IMR-90 (cell line): Measurements from ENCODE around the gene ANO1. TPM values are rescaled to one million over a fixed set of nuclear protein-coding genes. Genes with fewer than 3 reads are reported as not detected.

Source experiments
- ATAC-seq: fragments of 200-7000 bp; cut with Tn5 transposase; 2 replicates; pipeline ENCODE4 v1.9.1; 2020; ENCODE audit warnings: low read depth, mild to moderate bottlenecking, moderate library complexity
- BruUV-seq: library from RNA; stranded (reverse); fragments of 400-500 nt; replicated peaks from 2 replicates; lab custom pipeline; 2021; lab: Mats Ljungman, UMichigan
- CTCF ChIA-PET: fragments of 300-600 bp; formaldehyde crosslinking; extraction: SDS; loops from one replicate; lab custom pipeline; 2021; ENCODE audit warnings: antibody characterized with exemption; lab: Yijun Ruan, JAX
- POLR2A ChIA-PET: fragments of 300-600 bp; sonication (Branson Sonifier 250); formaldehyde crosslinking; loops from one replicate; lab custom pipeline; 2022; ENCODE audit warnings: antibody characterized with exemption; ENCODE audit not compliant: unreplicated experiment; lab: Charles Lee
- DNase-seq: peaks from one replicate; pipeline ENCODE4 v3.0.0; 2013
- H2AFZ ChIP-seq: replicated peaks from 2 replicates; pipeline ENCODE3; 2013; ENCODE audit warnings: low read length, mild to moderate bottlenecking; ENCODE audit not compliant: poor library complexity
- H2AK5ac ChIP-seq: 2 replicates; pipeline ENCODE4 v1.6.1; 2013; ENCODE audit warnings: low read depth, low read length, inconsistent platforms
- H2AK9ac ChIP-seq: replicated peaks from 2 replicates; pipeline ENCODE3; 2013; ENCODE audit warnings: mild to moderate bottlenecking, low read depth, low read length, moderate library complexity; ENCODE audit not compliant: poor library complexity
- H2BK120ac ChIP-seq: 2 replicates; pipeline ENCODE4 v1.6.1; 2013; ENCODE audit warnings: low read depth, low read length, inconsistent platforms
- H2BK15ac ChIP-seq: 3 replicates; pipeline ENCODE4 v1.6.1; 2013; ENCODE audit warnings: low read depth, low read length, inconsistent platforms
- H2BK20ac ChIP-seq: 2 replicates; pipeline ENCODE4 v1.6.1; 2013; ENCODE audit warnings: low read depth, mild to moderate bottlenecking, inconsistent platforms, low read length, moderate library complexity
- H2BK5ac ChIP-seq: 2 replicates; pipeline ENCODE4 v1.6.1; 2013; ENCODE audit warnings: mild to moderate bottlenecking, low read depth, low read length, inconsistent platforms; ENCODE audit not compliant: poor library complexity, severe bottlenecking
- H3K14ac ChIP-seq: replicated peaks from 2 replicates; pipeline ENCODE4 v1.6.1; 2013; ENCODE audit warnings: low read depth, low read length, inconsistent platforms
- H3K18ac ChIP-seq: 2 replicates; pipeline ENCODE4 v1.6.1; 2013; ENCODE audit warnings: low read depth, low read length, control low read depth
- H3K23ac ChIP-seq: 2 replicates; pipeline ENCODE4 v1.6.1; 2013; ENCODE audit warnings: low read depth, low read length, inconsistent platforms
- H3K27ac ChIP-seq: 2 replicates; pipeline ENCODE4 v1.5.1; 2013; ENCODE audit warnings: mild to moderate bottlenecking, control low read depth, low read length; ENCODE audit not compliant: insufficient read depth
- H3K27me3 ChIP-seq: 2 replicates; pipeline ENCODE4 v1.6.1; 2013; ENCODE audit warnings: low read length; ENCODE audit not compliant: control insufficient read depth, insufficient read depth
- H3K36me3 ChIP-seq: 2 replicates; pipeline ENCODE4 v1.6.1; 2013; ENCODE audit warnings: low read length, mixed read lengths; ENCODE audit not compliant: control insufficient read depth, insufficient read depth
- H3K4ac ChIP-seq: 2 replicates; pipeline ENCODE4 v1.6.1; 2013; ENCODE audit warnings: low read depth, low read length, inconsistent platforms
- H3K4me1 ChIP-seq: 2 replicates; pipeline ENCODE4 v1.6.1; 2013; ENCODE audit warnings: low read length, mixed read lengths; ENCODE audit not compliant: control insufficient read depth, insufficient read depth
- H3K4me2 ChIP-seq: 2 replicates; pipeline ENCODE4 v1.6.1; 2013; ENCODE audit warnings: low read depth, mild to moderate bottlenecking, control low read depth, low read length, moderate library complexity
- H3K4me3 ChIP-seq: 2 replicates; pipeline ENCODE4 v1.5.1; 2013; ENCODE audit warnings: low read depth, mild to moderate bottlenecking, control low read depth, low read length, moderate library complexity; ENCODE audit not compliant: insufficient read depth
- H3K56ac ChIP-seq: 2 replicates; pipeline ENCODE4 v1.6.1; 2013; ENCODE audit warnings: low read length, inconsistent platforms; ENCODE audit not compliant: insufficient read depth; ENCODE audit errors: extremely low read depth
- H3K79me1 ChIP-seq, 2 experiments: 2 replicates each; pipeline ENCODE4 v1.6.1; 2013; ENCODE audit warnings: low read length in 2 of 2, inconsistent platforms in 1 of 2, low read depth in 1 of 2
- H3K9ac ChIP-seq: 2 replicates; pipeline ENCODE4 v1.6.1; 2013; ENCODE audit warnings: low read depth, low read length, control low read depth
- H3K9me1 ChIP-seq: 2 replicates; pipeline ENCODE4 v1.6.1; 2013; ENCODE audit warnings: low read length, inconsistent platforms; ENCODE audit not compliant: insufficient read depth
- H3K9me3 ChIP-seq: 2 replicates; pipeline ENCODE4 v1.6.1; 2013; ENCODE audit warnings: low read length; ENCODE audit not compliant: control insufficient read depth, insufficient read depth
- H4K20me1 ChIP-seq: 2 replicates; pipeline ENCODE4 v1.6.1; 2013; ENCODE audit warnings: low read length, inconsistent platforms; ENCODE audit not compliant: insufficient read depth
- H4K5ac ChIP-seq: 2 replicates; pipeline ENCODE4 v1.6.1; 2013; ENCODE audit warnings: mild to moderate bottlenecking, low read depth, low read length, control low read depth
- H4K8ac ChIP-seq, 2 experiments: 2 replicates each; pipeline ENCODE4 v1.6.1; 2013; ENCODE audit warnings: low read depth in 2 of 2, low read length in 2 of 2, control low read depth in 1 of 2, inconsistent platforms in 1 of 2
- H4K91ac ChIP-seq: 2 replicates; pipeline ENCODE4 v1.6.1; 2013; ENCODE audit warnings: low read depth, low read length, inconsistent platforms; ENCODE audit not compliant: insufficient read depth
- BHLHE40 ChIP-seq: fragments of 150-350 bp; IDR thresholded peaks from 2 replicates; pipeline ENCODE4 v1.6.1; 2016; ENCODE audit warnings: mild to moderate bottlenecking, low read depth, low read length
- CEBPB ChIP-seq: IDR thresholded peaks from 2 replicates; pipeline ENCODE4 v1.6.1; 2012; ENCODE audit warnings: low read depth, low read length, improper control_type of control experiment
- CHD1 ChIP-seq: IDR thresholded peaks from 2 replicates; pipeline ENCODE4 v1.6.1; 2012; ENCODE audit warnings: low read depth, low read length, improper control_type of control experiment
- CTCF ChIP-seq: conservative IDR thresholded peaks from 2 replicates; pipeline ENCODE4 v1.5.1; 2012; ENCODE audit warnings: mild to moderate bottlenecking, low read depth, low read length, improper control_type of control experiment
- FOS ChIP-seq: fragments of 150-350 bp; IDR thresholded peaks from 2 replicates; pipeline ENCODE4 v1.6.1; 2016; ENCODE audit warnings: low read depth, low read length
- MAFK ChIP-seq: IDR thresholded peaks from 2 replicates; pipeline ENCODE4 v1.6.1; 2012; ENCODE audit warnings: low read depth, low read length, improper control_type of control experiment
- MAZ ChIP-seq: IDR thresholded peaks from 2 replicates; pipeline ENCODE4 v1.6.1; 2012; ENCODE audit warnings: low read depth, mild to moderate bottlenecking, low read length, improper control_type of control experiment, moderate library complexity, borderline replicate concordance
- MXI1 ChIP-seq: IDR thresholded peaks from 2 replicates; pipeline ENCODE4 v1.6.1; 2012; ENCODE audit warnings: low read depth, mild to moderate bottlenecking, low read length, moderate library complexity, borderline replicate concordance
- NFE2L2 ChIP-seq: fragments of 150-350 bp; IDR thresholded peaks from 2 replicates; pipeline ENCODE4 v1.6.1; 2016; ENCODE audit warnings: low read depth, mild to moderate bottlenecking, low read length
- POLR2A ChIP-seq: IDR thresholded peaks from 2 replicates; pipeline ENCODE4 v1.6.1; 2012; ENCODE audit warnings: mild to moderate bottlenecking, low read depth, low read length
- RAD21 ChIP-seq: IDR thresholded peaks from 2 replicates; pipeline ENCODE4 v1.6.1; 2012; ENCODE audit warnings: low read length, improper control_type of control experiment
- RCOR1 ChIP-seq: IDR thresholded peaks from 2 replicates; pipeline ENCODE4 v1.6.1; 2012; ENCODE audit warnings: mild to moderate bottlenecking, low read length, improper control_type of control experiment; ENCODE audit not compliant: insufficient replicate concordance
- RFX5 ChIP-seq: IDR thresholded peaks from 2 replicates; pipeline ENCODE4 v1.8.0; 2012; ENCODE audit warnings: low read depth, mild to moderate bottlenecking, low read length, moderate library complexity
- SMC3 ChIP-seq: fragments of 150-350 bp; IDR thresholded peaks from 2 replicates; pipeline ENCODE4 v1.6.1; 2016; ENCODE audit warnings: low read depth, mild to moderate bottlenecking, antibody characterized with exemption, low read length, moderate library complexity
- WGBS, 2 experiments: methylation state at CpG; one replicate each; pipeline versions ENCODE4 v1.1.5 to v1.1.7; 2013; ENCODE audit warnings: missing lambda C conversion rate in 2 of 2; ENCODE audit not compliant: insufficient read length in 1 of 2; ENCODE audit errors: extremely low coverage in 2 of 2; 5-methylcytosine and 5-hydroxymethylcytosine counted together
- dilution Hi-C: fragments of 300-500 bp; cut with HindIII; formaldehyde crosslinking; loops from one replicate; pipeline ENCODE4 v1.14.3; 2018; ENCODE audit warnings: low sequenced_read_pairs; ENCODE audit not compliant: unreplicated experiment
- in situ Hi-C: fragments of 300-500 bp; cut with MboI; formaldehyde crosslinking; loops from 3 replicates; pipeline ENCODE4 v1.14.3; 2019; ENCODE audit warnings: low sequenced_read_pairs, inconsistent platforms, mixed read lengths
- intact Hi-C: fragments of 100-400 bp; cut with micrococcal nuclease; formaldehyde crosslinking; loops from 2 replicates; pipeline ENCODE4 v1.10.0; 2022
- polyA plus RNA-seq, 3 experiments: library from polyadenylated mRNA; depleted of rRNA; stranded (reverse); fragments of >200 nt; gene quantifications; 2 replicates each; pipeline ENCODE4 v1.2.3, GENCODE V29; 2012; ENCODE audit warnings: low replicate concordance in 1 of 3
- total RNA-seq: library from RNA; depleted of rRNA; stranded (reverse); fragments of >200 nt; gene quantifications from 2 replicates; pipeline ENCODE4 v1.2.3, GENCODE V29; 2012
- TF ChIP-seq, protein P1 (sequence below): fragments of 150-350 bp; IDR thresholded peaks from 2 replicates; pipeline ENCODE4 v1.6.1; 2017; ENCODE audit warnings: mild to moderate bottlenecking, antibody characterized with exemption, low read length, low read depth
- TF ChIP-seq, protein P2 (sequence below): fragments of 150-350 bp; IDR thresholded peaks from 2 replicates; pipeline ENCODE4 v1.6.1; 2016; ENCODE audit warnings: low read depth, mild to moderate bottlenecking, low read length, moderate library complexity, borderline replicate concordance

The ANO1 gene
- total and polyA plus RNA-seq, 2 of the 4 experiments (the other 2 are of a cell fraction), result 4.1 to 10.7 TPM

- no peak overlapping the region for H4K8ac ChIP-seq
- H2BK20ac ChIP-seq, result no peak overlapping the region
- intact Hi-C loops, result no loop called here
- ATAC-seq (no peak), DNase-seq (no peak)
- peak overlapping the region; percentile 8 for H2AFZ ChIP-seq
- no peak overlapping the region for H2BK15ac ChIP-seq
- H3K18ac ChIP-seq, result no peak overlapping the region
- H4K91ac ChIP-seq, result no peak overlapping the region
- H3K4me1 ChIP-seq, result peaks cover 7% of the 10 kb centered on the region; the same call in 1 of the 2 replicates
- H3K4me3 ChIP-seq, result no peak overlapping the region
- no peak overlapping the region for H2BK5ac ChIP-seq
- no peak overlapping the region for H2BK120ac ChIP-seq
- H3K79me1 ChIP-seq, result peaks cover 0 to 26% of the 10 kb centered on the region in 2 experiments; a peak in 2 of 4 replicates
- H3K4ac ChIP-seq, result no peak overlapping the region
- H2AK9ac ChIP-seq, result no peak overlapping the region
- CTCF ChIA-PET, result no interaction called here
- no peak overlapping the region for H3K14ac ChIP-seq
- peaks cover 6% of the 10 kb centered on the region; the same call in 1 of the 2 replicates for H3K9me1 ChIP-seq
- no peak overlapping the region for H4K5ac ChIP-seq
- peaks cover 3% of the 10 kb centered on the region for H3K9me3 ChIP-seq
- no peak overlapping the region for H3K27ac ChIP-seq
- 89% methylated on average over 3 of the region's 9 CpGs; no CpG with 5 or more reads in 1 of the 2 experiments for WGBS, 2 experiments
- H3K36me3 ChIP-seq, result peaks cover 1% of the 10 kb centered on the region; the same call in 1 of the 2 replicates
- no peak overlapping the region for H3K4me2 ChIP-seq
- H4K20me1 ChIP-seq, result 0 out of 2 replicates have a peak, but pooled peaks cover 4% of the 10 kb centered on the region
- POLR2A ChIA-PET, result no interaction called here
- dilution Hi-C loops, result no loop called here
- no peak overlapping the region for H3K56ac ChIP-seq
- no peak overlapping the region for H3K9ac ChIP-seq
- no TSS peak for BruUV-seq
- in situ Hi-C loops, result no loop called here
- no peaks in the 10 kb centered on the region for H3K27me3 ChIP-seq
- no peak overlapping the region for H2AK5ac ChIP-seq
- H3K23ac ChIP-seq, result no peak overlapping the region
- no peak for TF ChIP-seq SMC3
- TF ChIP-seq MAFK, result no peak
- no peak for TF ChIP-seq RAD21
- no peak for TF ChIP-seq RCOR1
- TF ChIP-seq, protein P1, sequence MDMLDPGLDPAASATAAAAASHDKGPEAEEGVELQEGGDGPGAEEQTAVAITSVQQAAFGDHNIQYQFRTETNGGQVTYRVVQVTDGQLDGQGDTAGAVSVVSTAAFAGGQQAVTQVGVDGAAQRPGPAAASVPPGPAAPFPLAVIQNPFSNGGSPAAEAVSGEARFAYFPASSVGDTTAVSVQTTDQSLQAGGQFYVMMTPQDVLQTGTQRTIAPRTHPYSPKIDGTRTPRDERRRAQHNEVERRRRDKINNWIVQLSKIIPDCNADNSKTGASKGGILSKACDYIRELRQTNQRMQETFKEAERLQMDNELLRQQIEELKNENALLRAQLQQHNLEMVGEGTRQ, result no peak
- TF ChIP-seq, protein P2, sequence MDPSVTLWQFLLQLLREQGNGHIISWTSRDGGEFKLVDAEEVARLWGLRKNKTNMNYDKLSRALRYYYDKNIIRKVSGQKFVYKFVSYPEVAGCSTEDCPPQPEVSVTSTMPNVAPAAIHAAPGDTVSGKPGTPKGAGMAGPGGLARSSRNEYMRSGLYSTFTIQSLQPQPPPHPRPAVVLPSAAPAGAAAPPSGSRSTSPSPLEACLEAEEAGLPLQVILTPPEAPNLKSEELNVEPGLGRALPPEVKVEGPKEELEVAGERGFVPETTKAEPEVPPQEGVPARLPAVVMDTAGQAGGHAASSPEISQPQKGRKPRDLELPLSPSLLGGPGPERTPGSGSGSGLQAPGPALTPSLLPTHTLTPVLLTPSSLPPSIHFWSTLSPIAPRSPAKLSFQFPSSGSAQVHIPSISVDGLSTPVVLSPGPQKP, result no peak
- no peak for TF ChIP-seq POLR2A
- no peak for TF ChIP-seq CHD1
- no peak for TF ChIP-seq FOS
- no peak for TF ChIP-seq RFX5
- TF ChIP-seq BHLHE40, result no peak
- no peak for TF ChIP-seq NFE2L2
- TF ChIP-seq MAZ, result no peak
- TF ChIP-seq MXI1, result no peak
- TF ChIP-seq CEBPB, result no peak
- no peak for TF ChIP-seq CTCF
Measured at GRCh38 chr11:70089631-70090030, 11.5 kb downstream of the ANO1 start.
